Suprapubic skin (tissue), 3 donors: ENCODE results near the gene SPRN.

Experiments
- EP300 ChIP-seq: sonication (generic); formaldehyde crosslinking; IDR thresholded peaks from one replicate; pipeline ENCODE4 v1.6.1; 2017; ENCODE audit warnings: antibody characterized with exemption
- POLR2A ChIP-seq, 2 donors: fragments of 450-650 bp; IDR thresholded peaks; one replicate each; pipeline ENCODE4 v1.6.1; 2017; ENCODE audit warnings: antibody characterized with exemption in 2 of 2, mild to moderate bottlenecking in 2 of 2, moderate library complexity in 2 of 2
- TF ChIP-seq, protein P1 (sequence below), 2 donors: fragments of 200-600 bp in 1 of 2; fragments of 450-650 bp in 1 of 2; sonication (generic) in 1 of 2; IDR thresholded peaks; one replicate each; pipeline ENCODE4 v1.5.1; 2016 to 2019; ENCODE audit warnings: antibody characterized with exemption in 2 of 2, mild to moderate bottlenecking in 1 of 2, moderate library complexity in 1 of 2

- TF ChIP-seq, protein P1, sequence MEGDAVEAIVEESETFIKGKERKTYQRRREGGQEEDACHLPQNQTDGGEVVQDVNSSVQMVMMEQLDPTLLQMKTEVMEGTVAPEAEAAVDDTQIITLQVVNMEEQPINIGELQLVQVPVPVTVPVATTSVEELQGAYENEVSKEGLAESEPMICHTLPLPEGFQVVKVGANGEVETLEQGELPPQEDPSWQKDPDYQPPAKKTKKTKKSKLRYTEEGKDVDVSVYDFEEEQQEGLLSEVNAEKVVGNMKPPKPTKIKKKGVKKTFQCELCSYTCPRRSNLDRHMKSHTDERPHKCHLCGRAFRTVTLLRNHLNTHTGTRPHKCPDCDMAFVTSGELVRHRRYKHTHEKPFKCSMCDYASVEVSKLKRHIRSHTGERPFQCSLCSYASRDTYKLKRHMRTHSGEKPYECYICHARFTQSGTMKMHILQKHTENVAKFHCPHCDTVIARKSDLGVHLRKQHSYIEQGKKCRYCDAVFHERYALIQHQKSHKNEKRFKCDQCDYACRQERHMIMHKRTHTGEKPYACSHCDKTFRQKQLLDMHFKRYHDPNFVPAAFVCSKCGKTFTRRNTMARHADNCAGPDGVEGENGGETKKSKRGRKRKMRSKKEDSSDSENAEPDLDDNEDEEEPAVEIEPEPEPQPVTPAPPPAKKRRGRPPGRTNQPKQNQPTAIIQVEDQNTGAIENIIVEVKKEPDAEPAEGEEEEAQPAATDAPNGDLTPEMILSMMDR (IDR thresholded peaks at IDR 0.05): no peak
- TF ChIP-seq POLR2A (IDR thresholded peaks at IDR 0.05) (no peak), EP300 (no peak)
These were observed 26.5 kb downstream of the SPRN start for GRCh38 chr10:133397938-133398337.
